HG03060 (cell line): ENCODE data around the gene BANK1.
"Not testable (repeated sequence)": the region's sequence is repeated elsewhere in the genome, so short reads cannot be mapped to it uniquely, and the experiment has no call there.

ENCODE experiments used
- ATAC-seq: cut with Tn5 transposase; IDR thresholded peaks from one replicate; pipeline ENCODE4 v1.9.1; 2021; ENCODE audit warnings: low read depth, moderate number of reproducible peaks; ENCODE audit not compliant: unreplicated experiment

Gene BANK1

GRCh38 chr4:101871962-101872676 is 81.6 kb downstream of the BANK1 start:
- no peak for ATAC-seq

DNA sequence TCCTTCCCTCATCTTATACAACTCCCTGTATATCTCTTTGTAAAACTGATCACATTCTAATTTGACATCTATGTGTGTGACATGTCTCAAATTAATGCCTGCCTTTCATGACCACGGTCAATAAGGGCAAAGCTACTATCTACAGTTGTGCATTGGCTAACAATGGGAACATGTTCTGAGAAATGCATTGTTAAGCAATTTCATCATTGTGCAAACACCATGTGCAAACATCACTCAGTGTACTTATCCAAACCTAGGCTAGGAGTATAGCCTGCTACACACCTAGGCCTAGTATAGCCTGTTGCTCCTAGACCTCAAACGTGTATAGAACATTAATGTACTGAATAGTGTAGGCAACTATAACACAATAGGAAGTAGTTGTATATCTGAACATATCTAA is 95.0 kb downstream of the BANK1 start:
- no peak for ATAC-seq

- no peak for ATAC-seq
Observed at GRCh38 chr4:101886826-101887225, 96.3 kb downstream of the BANK1 start.

- no peak for ATAC-seq
Observed at GRCh38 chr4:101888472-101888871, 97.9 kb downstream of the BANK1 start.

GRCh38 chr4:101905527-101905926 is 115.0 kb downstream of the BANK1 start:
- ATAC-seq, result not testable (repeated sequence)

DNA sequence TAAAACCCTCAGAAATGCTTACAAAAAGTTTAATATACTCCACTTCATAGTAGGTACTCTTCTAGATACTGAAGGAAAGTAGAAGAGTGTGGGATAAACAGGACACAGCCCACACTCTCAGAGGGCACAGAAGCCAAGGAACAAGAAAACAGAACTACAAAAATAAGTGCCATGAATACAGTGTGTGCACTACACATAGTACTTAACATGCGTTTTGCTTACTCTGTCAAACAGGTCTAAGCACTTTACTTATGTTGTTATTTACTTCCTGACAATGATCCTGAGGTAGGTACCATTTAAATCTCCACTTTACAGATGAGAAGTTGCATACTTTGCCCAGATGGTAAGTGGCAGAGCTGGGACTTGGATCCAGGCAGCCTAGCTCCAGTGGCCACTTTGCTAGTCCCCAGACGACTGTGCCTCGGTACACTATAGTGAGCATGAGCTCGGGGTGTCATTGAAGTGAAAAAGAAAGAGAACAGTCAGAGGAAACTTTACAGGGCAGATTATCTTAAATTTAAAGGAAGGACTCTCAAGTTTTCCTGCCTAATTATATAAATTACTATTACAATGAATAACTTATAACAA is 120.3 kb downstream of the BANK1 start:
- no peak for ATAC-seq

DNA sequence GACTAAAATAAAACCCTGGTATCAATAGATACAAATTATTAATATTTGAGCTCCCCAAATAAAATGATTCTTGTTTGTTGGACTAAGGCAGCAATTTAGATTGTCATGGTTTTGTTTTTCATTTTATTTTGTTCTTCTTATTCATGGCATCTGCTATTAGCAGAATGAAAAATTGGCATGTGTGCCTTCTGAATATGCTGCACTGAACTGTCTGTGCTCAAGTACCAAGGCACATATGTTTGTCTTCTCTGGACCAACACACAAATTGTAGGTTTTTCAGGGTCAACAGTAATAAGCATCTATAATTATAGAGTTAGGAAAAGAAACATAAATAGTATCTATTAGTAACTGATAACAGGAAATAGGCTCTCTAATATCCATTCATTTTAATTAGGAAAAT is 121.1 kb downstream of the BANK1 start:
- ATAC-seq, result no peak

GRCh38 chr4:101914761-101915160 is 124.2 kb downstream of the BANK1 start:
- ATAC-seq, result no peak

- no peak for ATAC-seq
Observed at GRCh38 chr4:101919373-101919977, 128.9 kb downstream of the BANK1 start.

- ATAC-seq, result no peak
Observed at GRCh38 chr4:101921370-101921769, 130.8 kb downstream of the BANK1 start.

DNA sequence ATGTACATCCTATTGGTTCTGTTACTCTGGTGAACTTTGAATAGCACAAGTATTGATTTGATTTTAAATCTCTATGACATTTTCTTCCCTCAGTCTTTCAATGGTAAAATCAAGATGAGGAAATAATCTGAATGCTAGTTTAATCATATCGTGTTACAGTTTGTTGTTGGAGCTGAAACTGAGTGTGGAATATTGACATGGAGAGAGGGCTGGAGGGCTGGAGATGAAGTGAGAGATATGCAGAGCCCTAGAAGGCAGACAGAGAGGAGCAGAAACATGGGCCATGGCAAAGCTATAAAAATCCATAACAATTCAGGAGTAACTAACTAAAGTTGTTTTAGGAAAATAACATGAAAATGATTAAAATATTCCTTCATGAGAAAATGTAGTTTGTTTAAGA is 141.1 kb downstream of the BANK1 start:
- ATAC-seq, result no peak

GRCh38 chr4:101933855-101934254 is 143.3 kb downstream of the BANK1 start:
- no peak for ATAC-seq

DNA sequence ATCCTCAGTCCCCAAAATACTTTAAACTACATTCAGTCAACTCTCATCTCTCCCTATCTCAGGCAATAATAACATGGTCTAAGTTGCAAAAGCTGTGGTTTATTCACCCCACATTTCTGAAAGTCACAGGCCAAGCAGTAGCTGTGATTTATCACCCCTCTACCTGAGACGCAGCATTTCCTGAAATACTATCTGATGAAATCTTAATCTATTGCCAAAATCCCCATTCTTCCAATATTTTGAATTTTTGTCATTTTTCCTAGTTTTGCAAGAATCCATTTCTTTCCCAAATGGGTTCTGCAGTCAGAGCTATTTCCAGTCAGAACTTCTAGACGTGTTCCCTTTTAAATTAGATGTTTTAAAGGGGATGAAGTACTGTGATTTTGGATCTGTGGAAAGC is 148.3 kb downstream of the BANK1 start:
- no peak for ATAC-seq

DNA sequence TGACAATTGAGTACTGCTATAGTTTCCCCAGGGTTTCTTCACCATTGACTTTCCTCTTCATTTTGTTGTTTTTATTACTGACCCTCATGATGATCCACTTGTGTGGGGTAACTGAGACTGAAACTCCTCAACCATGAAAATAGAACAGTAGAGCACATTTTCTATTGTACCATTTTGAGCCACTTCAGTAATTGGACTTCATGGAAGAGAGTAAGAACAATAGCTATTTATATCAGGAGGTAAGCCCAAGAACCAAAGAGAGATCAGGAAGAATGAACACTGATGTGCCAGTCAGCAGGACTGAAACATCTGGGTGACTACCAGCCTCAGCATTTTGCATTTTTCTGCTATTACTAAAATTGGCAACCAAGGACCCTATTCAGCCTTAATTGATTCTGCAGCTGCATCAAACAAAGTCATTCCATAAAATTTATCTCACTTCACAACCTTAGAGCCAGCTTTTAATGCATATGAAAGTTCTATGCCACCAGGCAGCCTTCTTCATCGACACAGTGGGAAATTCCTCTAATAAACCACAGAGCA is 151.4 kb downstream of the BANK1 start:
- no peak for ATAC-seq

- ATAC-seq, result no peak
Observed at GRCh38 chr4:101942891-101943290, 152.4 kb downstream of the BANK1 start.

DNA sequence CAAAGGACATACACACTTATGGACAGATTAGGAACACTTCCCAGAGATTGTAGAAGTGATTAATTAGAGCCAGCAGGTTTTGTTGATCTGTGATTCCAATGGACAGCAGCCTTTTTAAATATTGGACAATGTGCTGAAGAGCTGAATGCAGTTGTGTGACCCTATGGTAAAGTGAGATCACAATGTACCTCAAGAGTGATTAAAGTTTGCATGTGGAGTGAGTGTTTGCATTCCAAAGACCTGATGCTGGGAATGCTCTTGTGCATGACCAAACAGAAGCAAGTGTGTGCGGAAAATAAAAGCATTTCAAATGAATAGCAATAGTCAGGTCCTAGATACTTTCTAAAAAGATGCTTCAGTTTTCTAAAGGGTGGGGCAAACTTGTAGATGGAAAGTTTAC is 154.1 kb downstream of the BANK1 start:
- no peak for ATAC-seq

GRCh38 chr4:101948055-101948454 is 157.5 kb downstream of the BANK1 start:
- ATAC-seq, result no peak

DNA sequence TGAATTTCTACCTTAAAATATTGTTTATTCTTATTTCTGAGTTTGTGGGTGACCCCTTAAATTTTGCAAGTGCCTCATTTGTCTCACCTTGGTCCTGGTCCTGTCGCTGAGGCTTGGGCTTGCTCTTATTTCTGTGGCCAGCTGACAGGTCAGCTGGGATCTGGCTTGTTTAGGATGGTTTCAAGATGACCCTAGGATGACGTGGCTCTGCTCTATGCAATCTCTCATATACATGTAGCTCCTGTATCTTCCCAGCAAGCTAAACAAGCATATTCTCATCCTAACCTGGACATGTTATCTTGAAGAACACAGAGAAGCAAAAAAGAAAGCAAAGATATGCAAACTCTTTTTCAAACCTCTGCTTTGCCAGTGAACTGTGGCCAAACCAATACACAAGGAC is 158.4 kb downstream of the BANK1 start:
- ATAC-seq, result no peak

DNA sequence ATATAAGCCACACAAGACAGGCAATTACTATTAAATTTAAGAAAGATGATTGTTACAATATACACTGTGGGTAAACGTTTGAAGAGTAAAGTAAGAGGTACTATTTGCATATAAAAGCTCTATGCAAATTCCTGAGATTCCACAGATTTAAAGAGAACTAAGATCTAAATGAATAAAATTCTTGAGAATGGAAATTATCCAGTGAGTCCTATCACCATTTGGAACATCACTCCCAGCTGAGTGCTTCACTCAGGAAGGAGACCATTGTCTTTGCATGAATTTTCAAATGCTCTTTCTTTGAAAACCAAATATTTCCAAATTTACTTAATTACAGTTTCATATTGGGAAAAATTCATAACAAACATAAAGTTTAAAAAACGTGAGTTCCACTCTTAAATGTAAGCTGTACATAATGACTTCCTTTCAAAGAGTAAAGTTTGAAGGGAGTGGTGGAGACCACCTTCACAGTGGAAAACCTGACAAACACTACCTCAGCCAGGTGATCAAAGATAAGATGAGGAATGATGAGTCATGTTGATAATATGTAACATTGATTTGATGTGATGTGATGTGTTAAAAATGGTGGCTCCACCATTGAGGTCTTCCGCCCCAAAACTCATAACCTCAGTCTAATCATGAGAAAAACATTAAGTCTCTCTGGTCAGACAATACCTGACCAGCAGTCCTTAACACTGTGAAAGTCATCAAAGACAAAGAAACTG is 159.9 kb downstream of the BANK1 start:
- ATAC-seq, result no peak

DNA sequence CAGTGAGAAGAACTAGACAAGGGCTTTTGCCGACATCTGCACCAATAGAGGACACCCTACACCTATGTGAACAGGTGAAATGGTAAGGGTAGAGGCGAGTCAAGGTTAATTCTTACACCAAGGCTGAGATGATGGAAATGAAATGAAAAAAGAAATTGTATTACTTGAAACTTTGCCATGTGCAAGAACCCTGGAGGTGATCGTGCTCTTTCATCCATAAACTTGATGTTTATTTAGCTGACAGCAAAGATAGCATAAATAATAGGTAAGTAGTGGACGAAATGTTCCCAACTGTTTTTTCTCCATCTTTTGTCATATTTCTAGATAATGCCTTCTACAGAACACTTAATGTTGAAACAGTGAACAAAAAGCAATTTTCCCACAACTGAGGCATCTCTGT is 162.5 kb downstream of the BANK1 start:
- no peak for ATAC-seq

DNA sequence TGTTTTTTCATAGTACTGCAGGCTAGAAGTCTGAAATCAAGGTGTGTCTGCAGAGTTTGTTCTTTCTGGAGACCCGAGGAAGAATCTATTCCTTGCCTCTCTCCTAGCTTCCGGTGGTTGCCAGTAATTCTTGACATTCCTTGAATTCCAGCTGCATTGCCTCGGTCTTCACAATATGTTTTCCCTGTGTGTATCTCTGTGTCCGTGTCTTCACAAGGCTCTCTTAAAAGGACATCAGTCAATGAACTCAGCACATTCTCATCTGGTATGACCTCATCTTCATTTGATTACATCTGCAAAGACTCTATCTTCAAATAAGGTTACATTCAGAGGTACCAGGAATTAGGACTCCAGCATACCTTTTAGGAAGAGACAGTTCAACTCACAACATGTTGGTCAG is 163.4 kb downstream of the BANK1 start:
- no peak for ATAC-seq
